Stimulated activated CD8-positive, alpha-beta memory T cell treated with anti-CD3 and anti-CD28 coated beads, Interleukin-2, amount 100 ng/mL, for 48 hours (primary cell): Measurements from ENCODE around the gene SEZ6L.

Experiments
- DNase-seq, 2 donors: peaks; one replicate each; pipeline ENCODE4 v3.0.0-alpha.2; 2020; ENCODE audit warnings: low read depth in 2 of 2

Gene SEZ6L

DNA sequence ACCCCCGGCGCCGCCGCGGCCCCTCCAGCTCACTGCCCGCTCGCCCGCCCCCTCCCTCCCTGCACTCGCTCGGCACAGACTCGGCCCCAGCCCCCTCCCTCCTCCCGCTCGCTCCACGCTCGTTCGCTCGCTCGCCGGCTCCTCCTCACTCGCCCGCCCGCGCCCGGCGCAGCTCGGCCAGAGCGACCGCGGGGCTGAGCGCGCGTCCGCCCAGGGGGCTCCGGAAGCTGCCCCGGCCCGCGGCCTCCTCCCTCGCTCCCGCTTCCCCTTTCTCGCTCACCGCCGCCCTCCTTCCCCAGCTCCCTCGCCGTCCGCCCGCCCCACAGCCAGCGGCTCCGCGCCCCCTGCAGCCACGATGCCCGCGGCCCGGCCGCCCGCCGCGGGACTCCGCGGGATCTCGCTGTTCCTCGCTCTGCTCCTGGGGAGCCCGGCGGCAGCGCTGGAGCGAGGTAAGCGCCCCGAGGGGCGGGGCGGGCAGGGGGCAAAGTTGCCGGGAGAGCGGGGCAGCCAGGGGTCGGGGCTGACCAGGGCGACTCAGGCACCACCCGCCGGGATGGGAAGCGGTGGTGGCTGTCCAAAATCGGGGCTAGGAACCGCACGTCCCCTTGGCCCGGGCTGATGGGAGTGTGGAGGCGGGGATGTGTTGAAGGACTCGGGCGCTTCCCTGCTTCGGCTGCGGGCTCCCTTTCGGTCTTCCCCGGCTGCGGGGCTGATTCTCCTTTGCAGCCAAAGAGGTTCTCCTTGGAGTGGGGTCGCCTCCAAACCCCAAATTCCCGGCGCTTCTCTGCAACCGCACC lies at the start of gene SEZ6L:
Gene SEZ6L, plus strand, starts transcription at position 148 of the 797 bp plus-strand sequence. Its CDS starts 208 bp downstream, at position 356.
- no peak for DNase-seq

DNA sequence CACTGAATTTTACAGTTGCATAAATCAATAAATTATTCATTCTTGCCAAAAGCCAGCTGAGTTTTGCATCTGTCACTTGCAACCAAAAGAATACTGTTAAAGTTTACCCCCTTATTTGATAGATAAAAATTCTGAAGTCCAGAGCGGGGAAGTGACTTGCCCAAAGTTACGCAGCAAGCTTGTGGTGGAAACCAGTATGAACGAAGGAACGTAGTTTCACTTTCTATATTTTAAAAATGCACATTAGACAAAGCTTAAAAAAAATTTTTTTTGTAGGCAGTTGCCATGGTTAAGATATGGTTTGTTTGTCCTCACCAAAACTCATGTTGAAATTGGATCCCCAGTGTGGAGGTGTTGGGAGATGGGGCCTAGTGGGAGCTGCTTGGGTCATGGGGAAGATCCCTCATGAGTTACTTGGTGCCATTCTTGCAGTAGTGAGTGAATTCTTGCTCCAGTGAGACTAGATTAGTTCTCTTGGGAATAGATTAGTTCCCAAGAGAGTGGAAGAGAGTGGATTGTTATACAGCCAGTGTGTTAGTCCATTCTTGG lies 46.3 kb upstream of the SEZ6L start:
- no peak for DNase-seq

DNA sequence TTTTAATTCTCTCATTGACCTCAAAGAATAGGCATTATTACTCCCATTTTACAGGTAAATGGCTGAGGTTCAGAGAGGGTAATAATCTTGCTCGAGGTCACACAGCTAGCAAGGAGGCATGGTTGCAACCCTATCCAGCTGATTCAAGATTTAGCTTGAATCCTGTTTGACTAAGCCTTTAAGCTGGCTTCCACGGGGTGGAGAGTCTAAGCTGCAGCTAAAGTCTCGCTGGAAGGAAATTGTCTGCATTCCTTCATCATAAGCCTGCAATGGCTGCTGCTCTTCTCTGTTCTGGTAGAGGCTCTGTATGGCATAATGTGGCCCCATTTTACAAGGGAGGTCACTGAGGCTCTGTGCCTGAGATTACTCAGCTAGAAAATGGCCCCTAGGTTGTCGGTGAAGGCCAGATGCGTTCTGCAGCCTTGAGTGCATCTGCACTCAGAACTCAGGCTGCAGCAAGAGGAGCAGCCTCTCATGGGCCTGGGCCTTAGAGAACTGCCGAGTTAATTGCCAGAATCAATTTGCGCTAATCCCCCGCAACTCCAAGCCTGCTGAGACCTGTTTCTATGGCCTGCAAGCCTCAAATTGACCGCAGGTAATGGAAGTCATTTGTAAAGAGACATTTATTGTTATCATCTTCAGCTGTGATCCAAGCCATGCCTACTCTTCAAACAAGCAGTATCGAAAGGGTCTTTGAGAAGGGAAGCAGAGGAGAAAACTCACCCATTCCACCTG lies 44.1 kb upstream of the SEZ6L start:
- no peak for DNase-seq

DNA sequence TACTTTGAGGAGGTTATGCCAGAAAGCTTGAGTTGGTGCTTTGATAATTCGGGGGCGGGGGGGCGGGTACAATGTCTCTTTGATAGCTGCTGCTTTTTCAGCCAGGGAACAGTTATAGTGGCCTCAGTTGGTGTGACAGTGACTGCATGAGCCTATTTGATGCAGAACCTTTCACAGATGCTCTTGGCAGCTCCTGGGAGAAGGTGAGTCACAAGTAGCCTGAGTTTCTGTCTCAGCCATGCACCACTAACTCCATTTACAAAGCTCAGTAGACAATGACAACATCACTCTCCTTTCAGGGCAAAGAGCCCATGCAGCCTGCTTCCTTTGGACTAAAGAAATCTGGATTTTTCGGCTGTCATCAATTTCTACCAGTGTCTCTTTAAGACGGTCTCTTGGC lies 42.1 kb upstream of the SEZ6L start:
- DNase-seq: no peak

DNA sequence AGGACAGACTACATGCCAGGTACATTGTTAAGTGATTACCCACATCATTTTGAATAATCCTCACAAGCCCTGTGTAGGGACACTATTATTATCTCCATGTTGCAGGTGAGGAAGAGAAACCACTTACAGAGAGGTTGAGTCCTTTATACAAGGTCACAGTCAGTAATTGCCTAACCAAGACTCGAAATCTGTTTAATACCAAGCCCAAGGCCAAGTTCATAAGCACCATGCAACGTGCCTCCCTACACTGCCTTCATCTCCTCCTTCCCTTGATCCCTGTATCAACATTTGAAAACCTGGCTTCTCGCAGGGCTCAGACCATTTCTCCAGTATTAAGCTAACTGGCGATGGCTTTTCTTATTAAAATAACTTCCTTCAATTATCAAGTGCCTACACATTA lies 41.7 kb upstream of the SEZ6L start:
- DNase-seq: no peak

DNA sequence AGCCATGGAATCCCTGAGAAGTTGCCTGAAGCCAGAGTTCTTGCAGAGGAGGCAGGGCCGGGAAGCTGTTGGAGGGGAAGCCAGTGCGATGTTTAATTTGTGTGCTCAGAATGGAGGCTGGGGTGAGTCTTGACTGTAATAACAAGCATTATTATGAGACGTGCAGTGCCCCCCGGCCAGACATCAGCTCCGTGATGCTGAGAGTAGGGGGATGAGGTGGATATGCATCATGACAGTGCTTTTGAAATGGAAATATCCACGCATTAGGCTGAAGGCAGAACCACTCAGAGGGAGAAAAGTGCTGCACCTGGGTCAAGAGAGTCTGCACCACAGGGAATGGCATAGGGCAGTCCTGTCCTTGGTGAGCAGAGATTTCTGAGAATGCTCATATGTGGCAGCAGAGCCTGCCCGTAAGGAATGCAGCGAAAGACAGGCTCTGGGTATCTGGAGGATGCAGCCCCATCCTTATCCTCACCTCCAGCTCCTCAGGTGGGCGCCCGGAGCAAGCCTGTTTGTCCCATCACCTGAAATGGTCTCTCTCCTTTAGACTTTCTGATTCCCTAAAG lies 37.6 kb upstream of the SEZ6L start:
- no peak for DNase-seq

DNA sequence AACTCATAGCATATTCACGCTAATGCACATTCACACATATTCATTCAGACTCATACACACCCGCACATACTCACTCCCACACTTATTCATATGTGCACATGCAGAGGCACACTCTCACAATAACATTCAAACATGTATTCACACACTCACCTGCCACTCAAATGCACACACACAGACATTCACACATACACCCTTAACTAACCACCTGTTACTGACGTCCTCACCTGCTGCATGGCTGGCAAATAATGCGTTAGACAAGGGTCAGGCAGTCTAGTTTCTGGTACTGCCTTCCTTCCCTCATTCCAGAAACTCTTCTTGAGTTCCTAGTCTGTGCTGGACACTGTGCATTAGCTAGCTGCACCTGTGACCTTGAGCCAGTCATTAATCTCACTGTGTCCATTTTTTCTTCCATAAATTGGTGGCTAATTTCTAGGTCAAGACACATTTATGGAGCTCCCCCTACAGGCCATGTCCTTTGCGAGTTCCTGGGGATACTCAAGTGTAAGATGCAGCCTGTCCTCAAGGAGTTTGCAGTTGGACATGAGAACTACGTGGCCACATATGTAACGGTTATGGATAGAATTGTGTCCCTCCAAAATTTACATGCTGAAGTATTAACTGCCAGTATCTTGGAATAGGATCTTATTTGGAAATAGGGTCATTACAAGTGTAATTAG lies 34.5 kb upstream of the SEZ6L start:
- DNase-seq: no peak

DNA sequence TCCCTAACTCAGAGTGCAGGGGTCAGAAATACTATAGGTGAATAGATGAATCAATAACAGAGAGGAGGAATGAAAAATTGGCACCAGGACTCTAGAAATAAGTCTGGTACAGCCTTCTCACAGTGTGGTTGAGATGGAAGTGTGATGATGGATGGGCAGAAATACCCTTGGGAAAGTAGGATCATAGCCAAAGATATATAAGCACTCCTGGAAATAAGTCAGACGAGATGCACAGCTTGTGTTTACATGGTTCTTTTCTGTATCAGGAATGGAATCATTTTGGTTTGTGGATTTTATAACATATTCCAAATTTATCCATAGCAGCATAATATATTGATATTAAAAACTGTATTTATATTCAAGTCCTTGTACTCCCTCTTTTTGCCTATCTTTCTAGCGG lies 33.5 kb upstream of the SEZ6L start:
- no peak for DNase-seq

DNA sequence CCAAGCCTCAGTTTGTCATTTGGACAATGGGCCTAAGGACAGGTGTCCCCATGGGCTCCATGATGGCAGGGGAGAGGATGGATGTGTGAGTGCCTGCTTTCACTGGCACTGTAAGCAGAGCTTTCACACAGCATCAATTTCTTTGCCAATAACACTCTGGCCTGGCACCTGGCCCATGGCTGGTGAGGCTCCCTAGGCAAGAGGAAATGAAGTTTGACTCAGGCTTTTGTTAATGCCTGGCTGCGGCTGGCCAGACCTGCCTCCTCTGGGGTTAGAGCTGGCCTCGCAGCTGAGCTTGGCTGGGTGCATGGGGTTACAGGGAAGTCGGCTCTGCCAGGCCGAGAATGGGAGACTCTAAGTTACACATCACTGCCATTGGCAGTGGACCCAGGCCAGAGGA lies 30.0 kb upstream of the SEZ6L start:
- no peak for DNase-seq

DNA sequence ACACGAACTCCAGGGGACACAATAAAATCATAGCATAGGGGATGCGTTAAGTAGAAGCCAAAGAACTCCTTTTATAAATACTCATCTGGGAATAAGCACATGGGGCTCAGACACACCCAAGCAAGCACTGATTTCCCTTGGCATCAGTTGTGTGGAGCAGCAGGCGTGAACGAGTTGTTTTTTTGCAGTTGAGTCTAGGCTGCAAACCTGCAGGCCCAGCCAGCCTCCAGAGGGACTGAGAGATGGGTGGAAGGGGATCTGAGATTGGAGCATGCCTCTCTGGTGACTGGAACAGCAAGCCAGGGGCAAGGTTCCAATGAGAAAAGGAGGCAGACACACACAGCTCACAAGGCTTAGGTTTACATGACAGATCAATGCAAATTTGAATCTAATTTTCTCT lies 27.4 kb upstream of the SEZ6L start:
- no peak for DNase-seq

DNA sequence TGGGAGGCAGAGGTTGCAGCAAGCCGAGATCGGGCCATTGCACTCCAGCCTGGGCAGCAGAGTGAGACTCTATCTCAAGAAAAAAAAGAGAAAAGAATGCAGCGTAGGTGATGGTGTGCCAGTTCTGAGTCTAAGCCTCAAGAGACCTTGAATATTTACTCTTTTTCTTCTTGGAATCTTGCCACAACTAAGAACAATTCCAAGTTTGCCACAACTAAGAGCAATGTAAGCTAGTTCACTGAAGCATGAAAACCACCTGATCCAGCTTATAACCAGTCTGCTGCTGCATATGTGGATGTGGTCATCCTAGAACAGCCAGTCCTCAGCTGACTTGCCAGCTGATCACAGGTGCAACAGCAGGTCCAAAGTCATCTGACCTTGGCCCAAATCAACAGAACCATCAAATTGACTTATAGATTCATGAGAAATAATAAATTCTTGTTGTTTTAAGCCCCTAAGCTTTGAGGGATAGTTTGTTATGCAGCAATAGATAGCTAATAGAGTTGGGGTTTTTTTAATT lies 25.4 kb upstream of the SEZ6L start:
- no peak for DNase-seq

DNA sequence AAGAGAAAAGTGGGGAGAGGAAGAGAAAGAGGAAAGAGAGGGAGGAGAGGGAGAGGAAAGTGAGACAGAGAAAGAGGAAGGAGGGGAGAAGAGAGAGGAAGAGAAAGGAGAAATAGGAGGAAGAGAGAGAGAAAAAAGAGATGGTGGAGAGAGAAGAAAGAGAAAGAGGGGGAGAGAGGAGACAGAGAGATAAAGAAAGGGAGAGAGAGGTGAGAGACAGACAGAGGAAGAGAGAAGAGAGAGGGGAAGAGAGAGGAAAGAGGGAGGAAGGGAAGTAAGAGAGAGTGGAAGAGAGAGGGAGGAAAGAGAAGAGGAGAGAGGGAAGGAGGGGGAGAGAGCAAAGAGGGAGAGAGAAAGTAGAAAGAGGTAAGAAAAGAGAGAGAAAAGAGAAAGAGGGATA lies 9.4 kb upstream of the SEZ6L start:
- no peak for DNase-seq

DNA sequence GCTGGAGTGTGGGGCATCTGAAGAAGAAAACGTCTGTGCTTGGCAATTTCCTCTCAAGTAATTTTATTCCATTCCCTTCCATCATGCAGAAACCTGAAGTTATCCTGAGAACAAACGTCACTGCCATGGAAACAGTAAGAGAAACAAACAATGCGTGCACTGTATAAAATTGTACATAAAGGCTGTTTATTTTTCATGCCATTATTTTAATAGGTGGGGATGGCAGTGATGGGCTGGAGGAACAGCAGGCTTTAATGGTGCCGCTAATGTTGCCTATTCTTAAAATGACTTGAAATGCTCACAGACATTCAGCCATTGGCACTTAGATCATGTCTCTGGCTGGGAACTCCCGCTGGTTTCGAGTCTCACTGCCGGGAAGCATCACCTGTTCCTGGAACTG lies 7.5 kb upstream of the SEZ6L start:
- DNase-seq: no peak

DNA sequence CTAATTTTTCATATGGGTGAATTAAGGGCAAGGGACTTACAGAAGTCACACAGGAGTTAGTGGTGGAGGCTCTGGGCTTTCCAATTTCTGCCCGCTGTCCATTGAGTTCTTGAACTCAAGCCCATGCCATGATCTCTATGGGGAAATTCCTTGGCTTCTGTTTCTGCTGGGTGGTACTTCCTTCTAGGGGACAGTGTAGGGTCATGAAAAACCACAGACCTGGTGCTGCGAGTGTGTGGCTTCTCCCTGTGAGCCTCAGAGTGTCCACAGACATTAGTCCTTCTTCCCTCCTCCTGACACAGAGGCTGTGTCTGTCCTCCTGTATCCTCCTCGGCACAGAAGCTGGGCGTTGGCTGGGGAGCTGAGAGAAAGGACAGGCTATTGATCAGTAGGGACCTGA lies 6.3 kb upstream of the SEZ6L start:
- DNase-seq: no peak

DNA sequence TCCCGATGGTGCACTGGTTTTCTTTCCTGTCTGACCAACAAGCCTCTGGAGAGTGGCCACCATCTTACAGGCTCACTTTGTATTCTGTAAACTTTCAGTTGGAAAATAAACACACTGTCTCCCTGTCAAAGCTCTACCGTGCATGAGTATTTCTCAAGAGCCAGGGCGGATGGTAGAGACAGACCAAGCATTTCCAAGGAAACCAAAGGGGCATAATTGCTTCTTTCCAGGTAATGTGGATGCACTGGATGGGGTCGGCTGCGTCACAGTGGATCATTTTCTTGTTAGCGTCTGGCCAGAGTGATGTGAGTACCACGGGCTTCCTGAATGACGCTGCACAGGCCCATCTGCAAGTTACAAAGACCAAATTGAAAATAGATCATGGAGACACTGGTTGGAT lies 5.1 kb upstream of the SEZ6L start:
- no peak for DNase-seq

DNA sequence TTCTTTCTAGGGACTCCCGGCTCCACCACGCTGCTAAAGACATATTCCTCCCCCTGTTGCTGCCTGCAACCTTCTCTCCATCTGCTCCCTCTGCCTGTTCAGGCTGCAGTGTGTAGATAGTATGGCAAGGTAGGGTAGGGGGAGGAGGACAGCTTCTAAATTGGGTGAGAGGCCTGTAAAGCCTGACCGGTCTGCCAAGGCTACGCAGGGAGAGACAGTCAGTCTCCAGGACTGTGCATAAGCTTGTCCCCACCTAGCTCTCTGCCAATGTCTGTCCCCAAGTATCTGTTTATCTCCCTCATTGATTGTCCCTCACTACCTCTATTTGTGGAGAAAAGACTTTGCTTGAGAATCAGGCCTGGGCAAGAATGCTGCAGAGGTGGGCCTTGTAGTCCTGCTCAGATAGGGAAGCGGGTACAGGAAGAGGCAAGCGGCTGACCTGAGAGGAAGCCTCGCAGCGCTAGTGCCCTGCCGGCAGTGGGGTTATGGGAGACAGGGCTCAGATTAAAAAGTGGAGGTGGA lies 871 bp upstream of the SEZ6L start:
- DNase-seq: no peak

DNA sequence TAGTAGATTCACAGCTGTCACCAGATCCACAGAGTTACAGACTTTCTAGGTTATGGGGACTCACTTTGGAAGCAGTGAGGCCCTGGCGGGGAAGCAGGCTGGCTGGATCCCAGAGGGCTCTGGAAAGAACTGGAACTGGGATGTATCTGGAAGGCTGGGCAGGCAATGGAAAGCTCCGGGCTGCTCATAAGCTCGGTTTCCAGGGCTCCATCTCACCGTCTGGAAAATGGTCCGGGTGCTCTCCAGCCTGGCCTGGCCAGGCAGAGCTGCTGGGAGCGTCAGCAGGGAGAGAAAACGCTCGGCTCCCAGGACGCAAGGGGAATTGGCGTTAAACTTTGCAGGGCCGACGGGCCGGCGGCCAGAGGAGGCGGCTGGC lies 335 bp upstream of the SEZ6L start:
- DNase-seq: no peak

DNA sequence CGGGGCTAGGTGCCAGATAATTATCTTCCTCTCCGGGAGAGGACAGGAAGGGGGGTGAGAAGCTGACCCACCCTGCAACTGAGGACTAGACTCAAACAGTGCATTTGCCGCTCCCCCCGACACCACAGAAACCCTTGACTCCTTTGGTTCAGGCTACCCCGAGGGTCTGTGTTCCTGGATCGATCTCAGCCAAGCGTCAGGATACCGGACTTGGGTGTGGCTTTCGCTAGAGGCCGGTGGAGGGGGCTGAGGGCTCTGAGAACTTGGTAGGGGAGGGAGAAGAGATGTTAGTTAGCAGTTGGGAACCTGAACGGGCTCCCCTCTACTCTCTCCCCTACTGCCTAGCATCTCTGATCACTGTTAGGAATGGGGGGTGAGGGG lies 840 bp downstream of the SEZ6L start:
- no peak for DNase-seq

DNA sequence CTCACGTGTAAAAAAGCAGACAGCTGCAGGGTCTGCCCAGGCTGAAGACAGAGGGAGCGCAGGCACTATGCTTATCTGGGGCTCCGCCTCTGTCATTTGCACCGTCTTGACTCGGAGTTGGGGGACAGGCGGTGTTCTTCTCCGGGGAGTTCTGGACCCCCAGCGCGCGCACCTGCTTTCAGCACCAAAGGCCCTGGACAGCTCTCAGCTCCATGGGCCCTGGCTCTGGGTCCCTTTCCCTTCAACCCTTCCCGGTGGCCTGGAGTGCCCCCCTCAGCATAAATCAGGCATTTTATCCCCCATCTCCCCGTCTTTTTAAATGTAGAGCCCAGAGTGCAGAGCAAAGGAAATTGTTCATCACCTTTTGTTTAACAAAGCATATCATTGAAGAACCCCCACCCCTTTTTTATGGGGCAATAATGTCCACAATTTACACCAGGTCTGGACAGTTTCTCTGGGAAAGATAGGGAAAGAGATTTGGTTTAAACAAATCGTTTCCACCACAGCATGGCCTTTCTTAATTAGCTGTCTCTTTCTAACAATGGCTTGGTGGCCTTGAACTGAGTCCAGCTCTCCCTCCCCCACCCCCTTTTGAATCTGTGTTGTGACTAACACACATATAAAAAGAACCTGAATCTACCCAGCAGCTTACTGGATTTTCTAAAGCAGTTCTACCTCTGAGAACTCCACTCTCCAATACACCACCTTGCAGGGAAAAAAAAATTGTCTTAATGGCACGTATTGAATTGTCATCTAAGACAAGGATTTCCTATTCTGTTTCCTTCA lies 1.7 kb downstream of the SEZ6L start:
- DNase-seq: no peak

DNA sequence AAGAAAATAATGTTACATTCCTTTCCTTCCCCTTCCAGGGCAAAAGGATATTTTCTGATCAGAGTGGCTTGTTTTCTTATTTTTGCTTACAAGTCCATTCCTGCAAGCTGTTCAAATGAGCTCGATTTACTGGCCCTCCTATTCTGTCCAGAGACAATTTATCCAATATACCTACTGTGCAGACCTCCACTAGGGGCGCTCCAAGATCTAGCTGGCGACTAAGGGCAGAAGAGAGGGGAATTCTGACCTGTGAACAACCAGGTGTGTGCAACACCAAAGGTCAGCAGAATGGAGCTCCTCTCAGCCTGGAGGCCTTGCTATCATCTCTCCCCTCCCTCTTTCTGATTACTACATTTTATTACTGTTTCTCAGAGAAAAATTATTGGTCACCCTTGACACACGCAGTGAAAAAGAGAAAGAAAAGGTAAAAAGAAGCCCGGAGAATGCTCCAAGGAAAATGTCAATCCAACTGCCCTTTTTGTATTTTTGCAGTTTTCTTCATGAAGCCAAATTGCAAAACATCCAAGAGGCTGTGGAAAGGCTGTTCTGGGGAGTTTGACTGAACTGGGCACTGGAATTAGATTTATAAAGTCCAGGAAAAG lies 3.2 kb downstream of the SEZ6L start:
- DNase-seq: peak; percentile 7 to 8

DNA sequence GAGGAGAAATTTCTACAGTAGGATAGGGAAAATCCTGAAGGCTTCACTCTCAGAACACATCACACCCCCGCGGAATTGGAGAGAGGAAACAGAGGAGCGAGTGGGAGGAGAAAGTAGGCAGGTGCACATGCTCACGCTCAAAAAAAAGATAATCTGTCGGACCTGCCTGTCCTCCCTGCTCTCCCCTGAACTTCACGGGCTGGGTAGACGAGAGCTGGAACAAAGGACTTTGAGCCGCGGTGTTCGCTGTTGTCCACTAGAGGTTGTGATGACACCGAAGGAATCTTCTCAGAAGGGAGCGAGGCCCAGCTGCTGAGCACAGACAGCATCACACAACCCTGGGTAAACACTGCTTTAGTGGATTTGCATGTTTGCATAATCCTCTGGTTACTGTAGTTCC lies 5.0 kb downstream of the SEZ6L start:
- no peak for DNase-seq
